ENCODE results near the gene LRRC71. TPM values are rescaled to one million over a fixed set of nuclear protein-coding genes. Genes with fewer than 3 reads are reported as not detected.

LRRC71 gene
- total RNA-seq, 2 donors from 2014 or later, result not detected

DNA sequence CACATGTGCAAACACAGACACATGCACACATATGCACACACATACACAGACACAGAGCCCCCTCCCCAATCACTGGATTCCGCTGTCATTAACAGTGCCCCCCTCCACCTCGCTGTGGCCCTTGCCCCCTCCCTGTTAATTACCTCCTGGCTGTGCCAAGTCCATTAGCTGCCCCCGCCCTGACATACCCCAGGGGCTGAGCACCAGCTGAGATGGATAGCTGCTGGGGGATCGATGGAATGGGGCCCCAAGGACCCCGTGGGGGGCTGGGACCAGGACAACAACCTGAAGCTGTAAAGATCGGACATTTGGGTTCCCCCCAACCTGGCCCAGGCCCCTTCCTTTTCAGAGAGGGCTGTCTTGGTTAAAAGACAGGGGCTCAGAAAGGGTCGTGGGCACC lies 36.5 kb upstream of the LRRC71 start:
- Mint-ChIP-seq H3K9me3 (no peaks in the 10 kb centered on the region), H3K4me1 (peaks cover 14% of the 10 kb centered on the region), H3K27me3 (ENCODE audit: insufficient read depth) (peaks cover 31% of the 10 kb centered on the region), H3K27ac (no peak overlapping the region), H3K4me3 (no peak overlapping the region), H3K36me3 (ENCODE audit: low read depth) (no peaks in the 10 kb centered on the region)
- no peak overlapping the region for H3K27ac ChIP-seq (ENCODE audit: low read depth, low read length)
- no peak for DNase-seq
- H3K27me3 ChIP-seq (ENCODE audit: control insufficient read depth, insufficient read depth, low read length, poor library complexity, severe bottlenecking), result peaks cover under 1% of the 10 kb centered on the region
- 57 to 84% methylated on average over 2 to 7 of the region's 7 CpGs for WGBS, 2 experiments (ENCODE audit: insufficient coverage in 1 of 2, insufficient read length in 1 of 2)
- no peak overlapping the region for H3K4me3 ChIP-seq (ENCODE audit: low read length)
- no peaks in the 10 kb centered on the region for H3K9me3 ChIP-seq (ENCODE audit: control insufficient read depth, low read length)
- no peaks in the 10 kb centered on the region for H3K36me3 ChIP-seq (ENCODE audit: control insufficient read depth, insufficient read depth, low read length)
- peaks cover 6% of the 10 kb centered on the region for H3K4me1 ChIP-seq (ENCODE audit: control insufficient read depth, insufficient read depth, low read length)
- TF ChIP-seq, protein P1, sequence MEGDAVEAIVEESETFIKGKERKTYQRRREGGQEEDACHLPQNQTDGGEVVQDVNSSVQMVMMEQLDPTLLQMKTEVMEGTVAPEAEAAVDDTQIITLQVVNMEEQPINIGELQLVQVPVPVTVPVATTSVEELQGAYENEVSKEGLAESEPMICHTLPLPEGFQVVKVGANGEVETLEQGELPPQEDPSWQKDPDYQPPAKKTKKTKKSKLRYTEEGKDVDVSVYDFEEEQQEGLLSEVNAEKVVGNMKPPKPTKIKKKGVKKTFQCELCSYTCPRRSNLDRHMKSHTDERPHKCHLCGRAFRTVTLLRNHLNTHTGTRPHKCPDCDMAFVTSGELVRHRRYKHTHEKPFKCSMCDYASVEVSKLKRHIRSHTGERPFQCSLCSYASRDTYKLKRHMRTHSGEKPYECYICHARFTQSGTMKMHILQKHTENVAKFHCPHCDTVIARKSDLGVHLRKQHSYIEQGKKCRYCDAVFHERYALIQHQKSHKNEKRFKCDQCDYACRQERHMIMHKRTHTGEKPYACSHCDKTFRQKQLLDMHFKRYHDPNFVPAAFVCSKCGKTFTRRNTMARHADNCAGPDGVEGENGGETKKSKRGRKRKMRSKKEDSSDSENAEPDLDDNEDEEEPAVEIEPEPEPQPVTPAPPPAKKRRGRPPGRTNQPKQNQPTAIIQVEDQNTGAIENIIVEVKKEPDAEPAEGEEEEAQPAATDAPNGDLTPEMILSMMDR (conservative IDR thresholded peaks at IDR 0.05), result no peak
- no peak overlapping the region for H3K9ac ChIP-seq (ENCODE audit: extremely low read depth, low read length, poor library complexity, severe bottlenecking)

- no peak for DNase-seq
These were observed 35.8 kb upstream of the LRRC71 start for GRCh38 chr1:156884560-156885184.

GRCh38 chr1:156885314-156885713 lies 35.1 kb upstream of the LRRC71 start:
- H3K9me3 Mint-ChIP-seq, result no peaks in the 10 kb centered on the region
- H3K27ac ChIP-seq (ENCODE audit: low read depth, low read length), result no peak overlapping the region
- peaks cover 6% of the 10 kb centered on the region for H3K4me1 ChIP-seq (ENCODE audit: control insufficient read depth, insufficient read depth, low read length)
- peaks cover 1% of the 10 kb centered on the region for H3K27me3 ChIP-seq (ENCODE audit: control insufficient read depth, insufficient read depth, low read length, poor library complexity, severe bottlenecking)
- H3K4me3 Mint-ChIP-seq, result no peak overlapping the region
- H3K27me3 Mint-ChIP-seq (ENCODE audit: insufficient read depth), result peaks cover 27% of the 10 kb centered on the region
- H3K4me3 ChIP-seq (ENCODE audit: low read length), result no peak overlapping the region
- no peaks in the 10 kb centered on the region for H3K9me3 ChIP-seq (ENCODE audit: control insufficient read depth, low read length)
- WGBS, 2 experiments (ENCODE audit: insufficient coverage in 1 of 2, insufficient read length in 1 of 2), result no CpG with 5 or more reads among the region's 1 CpG
- no peaks in the 10 kb centered on the region for H3K36me3 Mint-ChIP-seq (ENCODE audit: low read depth)
- TF ChIP-seq, protein P1 (conservative IDR thresholded peaks at IDR 0.05), result no peak
- no peak for DNase-seq
- peaks cover 14% of the 10 kb centered on the region for H3K4me1 Mint-ChIP-seq
- H3K36me3 ChIP-seq (ENCODE audit: control insufficient read depth, insufficient read depth, low read length), result no peaks in the 10 kb centered on the region
- H3K27ac Mint-ChIP-seq, result no peak overlapping the region
- no peak overlapping the region for H3K9ac ChIP-seq (ENCODE audit: extremely low read depth, low read length, poor library complexity, severe bottlenecking)

More at GRCh38 chr1:156884560-156885184, 35.8 kb upstream of the LRRC71 start:
- H3K27me3 ChIP-seq (ENCODE audit: control insufficient read depth, insufficient read depth, low read length, poor library complexity, severe bottlenecking), result no peaks in the 10 kb centered on the region
- H3K27ac ChIP-seq (ENCODE audit: low read depth, low read length), result no peak overlapping the region
- H3K36me3 Mint-ChIP-seq (ENCODE audit: low read depth), result no peaks in the 10 kb centered on the region
- 27 to 59% methylated on average over 5 to 10 of the region's 10 CpGs for WGBS, 2 experiments (ENCODE audit: insufficient coverage in 1 of 2, insufficient read length in 1 of 2)
- no peaks in the 10 kb centered on the region for H3K9me3 ChIP-seq (ENCODE audit: control insufficient read depth, low read length)
- H3K27me3 Mint-ChIP-seq (ENCODE audit: insufficient read depth), result peaks cover 27% of the 10 kb centered on the region
- H3K4me3 Mint-ChIP-seq, result no peak overlapping the region
- H3K4me1 ChIP-seq (ENCODE audit: control insufficient read depth, insufficient read depth, low read length), result peaks cover 6% of the 10 kb centered on the region
- H3K36me3 ChIP-seq (ENCODE audit: control insufficient read depth, insufficient read depth, low read length), result no peaks in the 10 kb centered on the region
- TF ChIP-seq, protein P1 (conservative IDR thresholded peaks at IDR 0.05), result no peak
- H3K4me3 ChIP-seq (ENCODE audit: low read length), result no peak overlapping the region
- peaks cover 14% of the 10 kb centered on the region for H3K4me1 Mint-ChIP-seq
- no peaks in the 10 kb centered on the region for H3K9me3 Mint-ChIP-seq
- no peak overlapping the region for H3K27ac Mint-ChIP-seq
- H3K9ac ChIP-seq (ENCODE audit: extremely low read depth, low read length, poor library complexity, severe bottlenecking), result no peak overlapping the region
